ENCODE measurements around the gene SPOCD1.

SPOCD1 gene

GRCh38 chr1:31764312-31765040 is 51.3 kb downstream of the SPOCD1 start, which contains the start of gene ADGRB2 (continued):
- no peak for TF ChIP-seq ZNF175 (tag by site-specific recombination; IDR thresholded peaks at IDR 0.05)
- no peak for TF ChIP-seq ZNF707 (tag by site-specific recombination; IDR thresholded peaks at IDR 0.05)
- TF ChIP-seq ZNF416 (tag by site-specific recombination; IDR thresholded peaks at IDR 0.05) = no peak
- TF ChIP-seq SP2 (tag by site-specific recombination; IDR thresholded peaks at IDR 0.05) = no peak
- no peak for TF ChIP-seq ZNF121 (tag by site-specific recombination; IDR thresholded peaks at IDR 0.05)
- TF ChIP-seq ZNF792 (tag by site-specific recombination; IDR thresholded peaks at IDR 0.05) = peak; percentile 98
- no peak for TF ChIP-seq IKZF3 (tag by site-specific recombination; IDR thresholded peaks at IDR 0.05)
- TF ChIP-seq ZNF837 (tag by site-specific recombination; IDR thresholded peaks at IDR 0.05) = no peak
- TF ChIP-seq ZSCAN18 (tag by site-specific recombination; IDR thresholded peaks at IDR 0.05) = no peak
- TF ChIP-seq ZNF10 (tag by site-specific recombination; IDR thresholded peaks at IDR 0.05) = no peak

DNA sequence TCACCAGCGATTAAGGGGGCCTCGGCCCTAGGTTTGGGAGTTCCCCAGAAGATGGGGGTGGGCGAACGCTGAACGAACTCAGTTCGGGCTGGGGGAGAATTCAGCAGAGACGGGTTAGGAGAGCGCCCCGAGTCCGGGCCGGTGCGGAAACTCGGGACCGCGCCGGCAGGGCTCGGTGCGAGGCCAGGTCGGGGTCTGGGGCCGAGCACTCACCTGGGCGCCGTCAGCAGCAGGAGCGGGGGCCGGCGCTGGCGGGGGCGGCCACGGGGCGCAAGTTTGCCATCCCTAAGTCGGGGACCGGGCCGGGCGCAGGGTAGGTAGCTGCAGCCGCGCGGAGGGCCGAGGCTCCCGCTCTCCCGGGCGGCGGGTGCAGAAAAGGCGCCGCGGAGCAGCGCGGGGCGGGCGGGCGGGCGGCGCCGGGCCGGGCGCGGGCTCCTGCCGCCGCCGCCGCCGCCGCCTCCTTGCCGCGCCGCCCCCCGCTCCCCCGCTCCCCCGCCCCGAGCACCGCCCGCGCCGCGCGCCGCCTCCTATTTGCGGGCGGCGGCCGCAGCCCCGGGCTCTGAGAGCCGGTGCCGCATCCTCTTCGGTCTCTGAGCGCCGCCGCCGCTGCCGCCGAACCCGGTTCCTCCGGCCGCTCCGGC is 52.0 kb downstream of the SPOCD1 start:
- no peaks in the 10 kb centered on the region for H3K36me3 ChIP-seq (ENCODE audit: control insufficient read depth in 2 of 2, insufficient read depth in 1 of 2, low read length in 2 of 2)
- H3K4me1 ChIP-seq (ENCODE audit: control insufficient read depth, insufficient read depth, low read length) = no peaks in the 10 kb centered on the region; the same call in 1 of the 2 replicates
- H3K4me3 ChIP-seq (ENCODE audit: low read depth, low read length) = peak overlapping the region; percentile 50
- ChIA-PET POLR2A (interaction anchor here (1.2 kb wide), 1 partner anchor 299 kb away, joined by 3 read pairs; no protein-coding TSS in a partner anchor), CTCF (interaction anchor here (0.6 to 7.0 kb wide), 7 partner anchors 11 to 200 kb away, joined by 3 to 51 read pairs (median 4); no protein-coding TSS in a partner anchor)
- TF ChIP-seq ZNF302 (tag by site-specific recombination; IDR thresholded peaks at IDR 0.05; ENCODE audit: low read depth) (no peak), OVOL3 (tag by site-specific recombination; IDR thresholded peaks at IDR 0.05) (no peak), ZBTB8A (tag by site-specific recombination; IDR thresholded peaks at IDR 0.05) (peak; percentile 36; the same call in 1 of the 2 replicates), ZNF777 (tag by site-specific recombination; IDR thresholded peaks at IDR 0.05; ENCODE audit: borderline replicate concordance) (no peak), ZNF621 (tag by site-specific recombination; IDR thresholded peaks at IDR 0.05) (no peak)
- TF ChIP-seq, protein P1, sequence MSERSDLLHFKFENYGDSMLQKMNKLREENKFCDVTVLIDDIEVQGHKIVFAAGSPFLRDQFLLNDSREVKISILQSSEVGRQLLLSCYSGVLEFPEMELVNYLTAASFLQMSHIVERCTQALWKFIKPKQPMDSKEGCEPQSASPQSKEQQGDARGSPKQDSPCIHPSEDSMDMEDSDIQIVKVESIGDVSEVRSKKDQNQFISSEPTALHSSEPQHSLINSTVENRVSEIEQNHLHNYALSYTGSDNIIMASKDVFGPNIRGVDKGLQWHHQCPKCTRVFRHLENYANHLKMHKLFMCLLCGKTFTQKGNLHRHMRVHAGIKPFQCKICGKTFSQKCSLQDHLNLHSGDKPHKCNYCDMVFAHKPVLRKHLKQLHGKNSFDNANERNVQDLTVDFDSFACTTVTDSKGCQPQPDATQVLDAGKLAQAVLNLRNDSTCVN (tag by site-specific recombination; optimal IDR thresholded peaks at IDR 0.05) = peak; percentile 37
- H3K9me3 ChIP-seq (ENCODE audit: control insufficient read depth, insufficient read depth, low read depth, low read length) = no peaks in the 10 kb centered on the region
- peak overlapping the region; percentile 39; the same call in 1 of the 2 replicates for H3K27ac ChIP-seq (ENCODE audit: extremely low read depth, low read depth, low read length)

- peak overlapping the region; percentile 39; the same call in 1 of the 2 replicates for H3K27ac ChIP-seq (ENCODE audit: extremely low read depth, low read depth, low read length)
- TF ChIP-seq BCL11A (tag by site-specific recombination; IDR thresholded peaks at IDR 0.05; ENCODE audit: low read depth) (peak; percentile 28), ZNF530 (tag by site-specific recombination; IDR thresholded peaks at IDR 0.05; ENCODE audit: low read depth) (no peak), ZNF629 (tag by site-specific recombination; IDR thresholded peaks at IDR 0.05) (no peak), FEZF1 (tag by site-specific recombination; IDR thresholded peaks at IDR 0.05) (no peak), GLIS1 (tag by site-specific recombination; IDR thresholded peaks at IDR 0.05) (no peak; the same call in 1 of the 2 replicates), ZNF121 (tag by site-specific recombination; IDR thresholded peaks at IDR 0.05) (no peak), ZNF214 (tag by site-specific recombination; IDR thresholded peaks at IDR 0.05; ENCODE audit: borderline replicate concordance) (no peak), ZNF366 (tag by site-specific recombination; conservative IDR thresholded peaks at IDR 0.05) (peak; percentile 83)
- TF ChIP-seq, protein P2, sequence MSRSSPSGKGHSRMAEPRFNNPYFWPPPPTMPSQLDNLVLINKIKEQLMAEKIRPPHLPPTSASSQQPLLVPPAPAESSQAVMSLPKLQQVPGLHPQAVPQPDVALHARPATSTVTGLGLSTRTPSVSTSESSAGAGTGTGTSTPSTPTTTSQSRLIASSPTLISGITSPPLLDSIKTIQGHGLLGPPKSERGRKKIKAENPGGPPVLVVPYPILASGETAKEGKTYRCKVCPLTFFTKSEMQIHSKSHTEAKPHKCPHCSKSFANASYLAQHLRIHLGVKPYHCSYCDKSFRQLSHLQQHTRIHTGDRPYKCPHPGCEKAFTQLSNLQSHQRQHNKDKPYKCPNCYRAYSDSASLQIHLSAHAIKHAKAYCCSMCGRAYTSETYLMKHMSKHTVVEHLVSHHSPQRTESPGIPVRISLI (tag by site-specific recombination; IDR thresholded peaks at IDR 0.05) = no peak
- TF ChIP-seq, protein P3, sequence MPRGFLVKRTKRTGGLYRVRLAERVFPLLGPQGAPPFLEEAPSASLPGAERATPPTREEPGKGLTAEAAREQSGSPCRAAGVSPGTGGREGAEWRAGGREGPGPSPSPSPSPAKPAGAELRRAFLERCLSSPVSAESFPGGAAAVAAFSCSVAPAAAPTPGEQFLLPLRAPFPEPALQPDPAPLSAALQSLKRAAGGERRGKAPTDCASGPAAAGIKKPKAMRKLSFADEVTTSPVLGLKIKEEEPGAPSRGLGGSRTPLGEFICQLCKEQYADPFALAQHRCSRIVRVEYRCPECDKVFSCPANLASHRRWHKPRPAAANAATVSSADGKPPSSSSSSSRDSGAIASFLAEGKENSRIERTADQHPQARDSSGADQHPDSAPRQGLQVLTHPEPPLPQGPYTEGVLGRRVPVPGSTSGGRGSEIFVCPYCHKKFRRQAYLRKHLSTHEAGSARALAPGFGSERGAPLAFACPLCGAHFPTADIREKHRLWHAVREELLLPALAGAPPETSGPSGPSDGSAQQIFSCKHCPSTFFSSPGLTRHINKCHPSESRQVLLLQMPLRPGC (tag by site-specific recombination; IDR thresholded peaks at IDR 0.05) = no peak
Measured at GRCh38 chr1:31762726-31763670, 52.8 kb downstream of the SPOCD1 start.

More at GRCh38 chr1:31762726-31763670, 52.8 kb downstream of the SPOCD1 start:
- Histone ChIP-seq H3K9me3 (ENCODE audit: control insufficient read depth, insufficient read depth, low read depth, low read length) (no peaks in the 10 kb centered on the region), H3K4me3 (ENCODE audit: low read depth, low read length) (peak overlapping the region; percentile 50), H3K36me3 (ENCODE audit: control insufficient read depth in 2 of 2, insufficient read depth in 1 of 2, low read length in 2 of 2) (no peaks in the 10 kb centered on the region), H3K4me1 (ENCODE audit: control insufficient read depth, insufficient read depth, low read length) (no peaks in the 10 kb centered on the region; the same call in 1 of the 2 replicates)
- POLR2A ChIA-PET = interaction anchor here (1.1 to 1.2 kb wide), 2 partner anchors 26 to 300 kb away, joined by 3 to 4 read pairs; no protein-coding TSS in a partner anchor
- CTCF ChIA-PET = interaction anchor here (0.5 to 7.0 kb wide), 18 partner anchors 10 to 784 kb away, joined by 3 to 51 read pairs (median 3); no protein-coding TSS in a partner anchor

All from HEK293 (cell line).